Dedifferentiated amniotic fluid mesenchymal stem cell (primary cell): ENCODE measurements around the gene ZBTB7C.

Source experiments
- DNase-seq: peaks from one replicate; pipeline ENCODE4 v3.0.0-alpha.2; 2016; ENCODE audit errors: extremely low spot score

The ZBTB7C gene

DNA sequence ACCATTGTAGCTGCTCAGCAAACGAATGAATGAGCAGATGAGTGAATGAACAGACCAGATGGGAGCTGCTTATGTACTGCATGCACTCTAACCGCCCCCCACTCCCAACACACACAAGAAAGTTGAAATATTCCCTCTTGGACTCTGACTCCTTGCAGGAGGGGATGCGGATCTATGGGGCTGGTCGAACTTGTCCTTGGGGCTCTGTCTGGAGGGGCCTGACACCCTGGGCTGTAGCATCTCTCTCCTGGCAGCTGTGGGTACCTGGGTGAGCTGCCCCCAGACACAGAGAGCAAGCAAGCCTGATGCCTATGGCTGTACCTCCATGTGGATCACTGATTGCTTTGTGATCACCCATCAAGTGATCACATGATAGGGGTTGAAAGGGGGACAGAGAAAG, 286.4 kb downstream of the ZBTB7C start:
- DNase-seq = no peak

DNA sequence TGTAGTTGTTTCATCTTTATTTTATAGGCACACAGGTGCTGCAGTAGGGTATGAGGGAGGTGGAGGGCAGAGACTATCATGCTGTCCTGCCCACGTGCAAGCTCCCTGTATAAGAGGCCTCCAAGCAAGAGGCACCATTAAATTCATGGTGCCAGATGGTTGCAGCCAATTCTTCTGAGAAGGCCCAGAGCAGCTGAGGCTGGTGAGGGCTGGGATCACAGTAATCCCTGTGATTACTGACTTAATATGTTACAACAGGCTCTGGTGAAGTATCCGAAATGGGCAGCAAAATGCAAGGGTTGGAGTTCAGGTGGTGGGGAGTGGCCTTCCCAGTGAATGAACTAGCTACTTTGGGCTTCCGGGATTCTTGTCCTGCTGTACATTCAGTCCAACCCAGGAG, 286.8 kb downstream of the ZBTB7C start:
- DNase-seq = no peak

DNA sequence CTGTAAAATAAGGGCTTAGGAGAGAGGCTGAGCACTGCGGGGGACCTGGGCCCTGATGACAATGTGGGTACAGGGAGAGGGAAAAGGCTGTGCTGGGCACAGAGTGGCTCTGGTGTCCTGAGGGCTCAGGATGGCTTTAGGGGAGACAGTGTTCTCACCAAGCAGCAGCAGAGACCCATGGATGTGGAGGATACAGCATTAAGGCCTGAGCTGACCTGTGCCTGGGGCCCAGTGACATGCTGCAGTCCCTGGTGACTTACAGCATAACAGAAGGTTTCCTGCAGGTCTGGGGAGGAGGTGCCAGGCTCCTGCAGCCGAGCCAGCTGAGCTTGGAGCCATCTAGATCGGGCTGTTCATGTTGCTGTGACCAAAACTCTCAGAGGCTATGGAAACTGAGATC, 287.4 kb downstream of the ZBTB7C start:
- no peak for DNase-seq

DNA sequence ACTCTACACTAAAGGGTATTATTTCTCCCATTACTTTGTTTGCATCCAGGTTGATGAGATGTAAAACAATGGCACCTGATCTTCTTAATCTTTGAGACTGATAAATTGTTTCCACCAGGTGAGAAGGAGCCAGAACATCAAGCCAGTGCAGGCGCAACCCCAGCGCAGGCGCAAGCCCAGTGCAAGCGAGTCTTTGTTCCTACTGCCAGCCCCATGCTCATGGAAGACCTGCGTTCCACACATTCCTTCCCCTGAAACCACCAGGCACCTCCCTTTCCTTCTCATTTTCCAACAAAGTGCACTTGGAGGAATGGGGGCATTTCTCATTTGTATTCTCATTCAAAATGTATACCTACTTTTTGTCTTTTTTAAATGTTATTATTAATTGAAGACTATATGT, 290.0 kb downstream of the ZBTB7C start:
- no peak for DNase-seq

DNA sequence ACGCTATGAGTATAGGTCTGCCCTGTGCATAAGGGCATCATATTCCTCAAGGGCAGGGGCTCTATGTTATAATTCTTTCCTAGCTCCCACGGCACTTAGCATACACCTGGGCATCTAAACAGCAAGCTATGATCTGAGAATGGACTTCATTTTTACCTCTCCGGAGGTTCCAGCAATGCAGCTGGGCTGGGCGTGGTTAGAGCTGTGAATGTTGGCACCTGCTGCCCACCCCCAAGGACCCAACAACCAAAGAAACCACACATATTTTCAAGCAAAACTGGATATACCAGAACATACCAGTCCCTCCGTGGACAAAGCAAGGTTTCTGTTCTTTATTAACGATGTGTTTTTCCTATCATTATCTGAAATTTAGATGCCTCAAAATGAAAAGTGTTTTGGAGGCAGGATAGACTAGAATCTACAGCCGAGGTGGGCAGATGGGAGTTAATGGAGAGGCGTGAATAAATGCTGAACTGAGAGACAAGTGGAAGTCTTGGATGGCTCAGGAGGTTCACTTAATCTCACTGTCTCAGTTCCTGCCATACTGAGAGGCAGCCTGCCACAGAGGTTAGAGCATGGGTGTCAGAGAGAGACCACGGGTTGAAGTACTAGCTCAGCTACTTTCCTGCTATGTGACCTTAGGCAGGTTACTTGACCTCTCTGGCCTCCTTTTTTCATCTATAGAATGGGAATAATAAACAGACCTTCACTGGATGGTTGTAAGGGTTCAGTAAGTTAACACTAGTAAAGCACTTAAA, 292.1 kb downstream of the ZBTB7C start:
- DNase-seq = no peak

DNA sequence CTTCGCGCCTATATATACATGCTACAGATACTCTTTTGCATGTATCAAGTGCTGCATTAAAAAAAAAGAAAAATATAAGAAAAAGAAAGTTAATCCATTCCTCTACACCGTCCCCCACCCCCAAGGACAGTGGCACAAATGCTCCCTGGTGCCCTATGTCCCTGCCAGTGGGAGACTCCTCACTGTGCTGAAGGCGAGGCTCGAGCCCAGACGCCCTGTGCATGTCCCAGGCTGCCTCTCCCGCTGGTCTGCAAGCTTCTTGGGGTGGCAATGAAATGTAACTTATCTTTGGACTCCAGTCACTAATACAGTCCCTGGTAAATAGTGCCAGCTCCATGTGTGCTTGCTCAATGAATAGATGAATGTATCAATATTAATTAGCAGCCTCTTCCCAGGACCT, 293.2 kb downstream of the ZBTB7C start:
- DNase-seq = no peak

DNA sequence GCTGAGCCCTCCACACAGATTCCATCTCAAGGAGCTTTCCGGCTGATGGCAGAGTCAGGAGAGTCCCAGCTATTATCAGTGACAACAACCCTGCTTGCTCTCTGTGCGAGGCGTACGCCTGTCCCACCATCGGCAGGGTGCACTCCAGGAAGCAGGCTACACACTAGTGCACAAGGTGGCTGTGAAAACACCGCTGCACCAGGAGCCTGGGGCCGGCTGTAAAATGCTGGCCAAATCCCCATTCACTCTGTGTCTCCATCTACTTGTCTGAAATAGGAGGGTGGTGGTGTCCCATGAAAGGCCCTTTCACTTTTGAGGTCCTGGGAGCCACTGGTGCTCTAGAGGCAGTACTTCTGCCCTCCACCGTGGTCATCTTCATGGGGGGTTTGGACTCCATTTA, 295.5 kb downstream of the ZBTB7C start:
- DNase-seq = no peak

DNA sequence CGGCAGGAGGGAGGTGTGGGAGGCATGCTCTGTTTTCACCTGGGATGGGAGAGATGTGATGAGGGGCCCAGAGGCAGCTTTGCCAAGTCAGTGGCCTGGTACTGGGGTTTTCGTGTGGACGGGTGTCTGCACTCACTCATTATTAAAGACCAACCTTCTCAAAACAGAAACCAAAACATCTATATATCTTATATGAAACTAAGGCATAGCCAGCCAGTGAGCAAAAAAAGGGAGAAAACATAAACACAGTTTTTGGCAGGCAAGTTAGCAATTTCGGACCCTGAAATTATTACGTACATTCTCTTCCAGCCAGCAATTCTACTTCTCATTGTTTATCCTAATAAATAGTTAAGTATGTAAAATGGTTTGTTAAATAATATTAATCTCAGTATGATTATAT, 297.6 kb downstream of the ZBTB7C start:
- DNase-seq = no peak

DNA sequence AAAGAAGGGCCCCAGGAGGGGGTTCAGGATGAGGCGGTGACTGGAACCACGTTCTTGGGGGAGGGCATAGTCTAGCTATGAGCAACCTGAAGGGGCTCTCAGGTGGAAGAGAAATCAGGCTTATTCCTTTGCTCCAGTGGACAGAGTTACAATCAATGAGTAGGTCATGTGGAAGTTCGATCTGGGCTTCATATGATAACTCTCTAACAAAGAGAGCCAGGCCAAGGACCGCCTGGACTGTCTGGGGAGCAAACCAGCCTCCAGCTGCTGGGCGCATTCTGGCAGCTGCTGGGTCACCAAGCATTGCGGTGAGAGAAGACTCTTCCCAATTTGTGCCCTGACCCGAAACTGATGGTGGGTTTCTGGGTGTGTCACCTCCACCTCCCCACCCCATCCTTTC, 298.4 kb downstream of the ZBTB7C start:
- DNase-seq = no peak

DNA sequence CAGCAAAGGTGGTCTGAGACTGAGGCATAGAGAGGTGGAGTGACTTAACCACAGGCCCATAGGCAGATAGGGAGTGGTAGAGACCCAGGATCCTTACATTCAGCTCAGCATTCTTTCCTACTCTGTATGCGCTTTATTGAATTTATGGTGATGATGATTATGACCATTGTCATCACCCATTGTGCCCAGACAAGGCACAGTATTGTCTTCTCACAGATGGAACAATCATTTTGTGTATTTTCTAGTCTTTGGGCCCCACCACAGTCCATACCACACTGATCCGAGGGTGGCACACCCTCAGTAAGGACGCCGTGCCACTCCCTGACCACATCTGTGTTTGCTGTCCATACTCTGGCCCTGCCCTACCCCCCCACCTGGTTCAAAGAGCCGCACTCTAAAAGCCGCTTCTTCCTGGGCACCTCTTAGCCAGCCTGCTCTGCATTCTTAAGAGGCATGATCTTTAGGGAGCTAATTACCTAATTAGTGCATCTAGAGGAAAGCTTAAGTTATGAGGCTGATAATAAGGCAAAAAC, 299.2 kb downstream of the ZBTB7C start:
- DNase-seq = no peak

DNA sequence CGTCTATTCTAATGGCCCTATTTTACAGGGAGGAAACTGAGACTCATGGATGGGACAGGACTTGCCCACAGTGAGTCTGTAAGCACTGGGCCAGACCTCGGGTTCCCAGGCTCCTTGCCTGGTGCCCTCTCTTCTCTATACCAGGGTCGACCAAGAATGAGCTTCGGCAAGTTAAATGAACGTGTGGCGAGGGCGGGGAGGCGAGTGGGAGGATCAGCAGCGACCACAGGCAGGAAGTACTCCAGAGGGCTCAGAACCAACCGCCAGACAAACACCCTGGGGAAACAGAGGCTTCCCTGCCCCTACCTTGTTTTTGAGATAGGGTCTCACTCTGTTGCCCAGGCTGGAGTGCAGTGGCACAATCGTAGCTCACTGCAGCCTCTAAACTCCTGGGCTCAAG, 301.0 kb downstream of the ZBTB7C start:
- no peak for DNase-seq

DNA sequence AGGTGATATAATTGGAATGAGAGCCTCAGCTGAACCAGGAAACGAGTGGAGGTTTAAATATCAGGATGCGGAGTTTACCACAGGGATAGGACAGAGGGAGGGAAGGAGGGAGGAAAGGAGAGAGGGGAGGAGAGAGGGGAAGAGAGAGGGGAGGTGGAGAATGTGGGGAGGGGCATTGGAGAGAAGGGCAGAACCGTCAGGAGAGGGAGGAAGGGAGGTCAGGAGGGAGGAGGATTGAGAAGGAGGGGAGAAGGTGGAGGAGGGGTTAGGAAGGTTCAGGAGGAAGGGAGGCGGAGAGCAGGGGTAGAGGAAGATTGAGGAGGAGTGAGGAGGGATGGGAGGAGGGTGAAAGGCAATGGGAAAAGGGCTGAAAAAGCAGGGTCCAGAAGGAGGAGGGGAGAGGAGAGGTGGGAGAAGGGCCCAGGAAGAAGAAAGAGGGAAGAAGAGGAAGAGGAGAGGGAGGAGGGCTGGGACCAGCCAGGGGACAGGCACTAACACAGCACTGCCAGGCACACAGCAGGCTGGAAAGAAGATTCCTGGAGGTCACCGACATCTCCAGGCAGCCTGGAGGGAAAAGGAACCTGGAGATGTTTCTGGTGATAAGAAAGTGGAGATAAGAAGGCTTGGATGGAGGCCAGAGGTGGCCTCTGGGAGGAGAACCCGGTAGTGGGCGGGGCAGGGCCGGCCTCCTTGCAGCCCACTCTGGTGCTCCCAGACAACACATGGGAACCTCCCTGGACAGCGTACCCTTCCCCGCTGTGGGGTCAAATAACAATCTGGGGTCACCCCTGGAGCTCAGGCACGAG, 302.0 kb downstream of the ZBTB7C start:
- no peak for DNase-seq

DNA sequence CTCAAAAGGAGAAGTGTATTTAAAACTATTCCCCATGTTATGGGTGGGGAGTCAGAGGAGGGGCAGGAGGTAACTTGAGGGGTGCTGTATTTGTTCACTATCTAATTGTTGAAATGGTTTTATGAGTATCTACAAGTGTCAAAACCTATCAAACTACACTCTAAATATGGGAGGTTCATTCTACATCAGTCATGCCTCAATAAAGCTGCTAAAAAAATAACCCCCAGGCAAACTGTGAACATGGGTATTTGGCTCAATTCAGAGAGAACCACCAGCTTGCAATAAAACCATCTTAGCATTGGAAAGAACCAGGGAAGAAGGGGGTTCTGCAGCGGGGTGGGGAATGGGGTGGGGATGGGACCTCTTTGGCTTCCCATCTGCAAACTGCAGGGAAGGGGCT, 302.7 kb downstream of the ZBTB7C start:
- no peak for DNase-seq

DNA sequence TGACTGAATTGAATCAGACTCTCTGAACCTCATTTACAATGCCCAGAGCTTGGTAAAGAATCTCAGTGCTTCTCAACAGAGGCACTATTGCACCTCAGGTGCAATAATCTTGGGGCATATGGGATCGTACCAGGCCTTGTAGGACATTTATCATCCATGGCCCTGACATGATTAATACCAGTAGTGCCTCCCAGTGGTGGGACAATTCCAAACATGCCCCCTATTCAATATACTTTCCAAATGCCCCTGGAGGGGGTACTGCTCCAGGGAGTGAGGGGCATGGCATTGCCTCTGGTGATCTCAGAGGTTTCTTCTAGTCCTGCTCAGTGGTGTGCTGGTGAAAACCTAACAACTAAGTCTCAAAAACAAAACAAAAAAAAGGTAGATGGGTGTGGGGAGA, 303.9 kb downstream of the ZBTB7C start:
- DNase-seq = no peak

DNA sequence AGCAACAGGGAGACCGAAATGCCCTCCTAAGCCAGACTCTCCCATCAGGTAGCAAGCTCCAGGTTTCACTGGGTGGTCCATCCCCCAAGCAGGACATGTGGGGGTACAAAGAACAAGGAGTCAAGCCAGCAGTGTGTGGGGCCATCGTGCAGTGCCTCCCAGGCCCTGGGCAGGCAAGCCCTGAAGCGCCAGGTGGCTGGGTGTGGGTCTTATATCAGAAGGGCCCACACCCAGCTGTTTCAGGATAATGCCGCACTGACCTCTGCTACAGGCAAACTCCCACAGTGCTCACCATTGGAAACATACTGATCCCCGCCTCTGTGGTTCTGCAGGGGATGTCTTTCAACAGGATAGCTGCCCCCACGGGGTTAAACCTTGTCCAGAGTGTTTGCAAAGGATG, 304.5 kb downstream of the ZBTB7C start:
- DNase-seq = no peak

DNA sequence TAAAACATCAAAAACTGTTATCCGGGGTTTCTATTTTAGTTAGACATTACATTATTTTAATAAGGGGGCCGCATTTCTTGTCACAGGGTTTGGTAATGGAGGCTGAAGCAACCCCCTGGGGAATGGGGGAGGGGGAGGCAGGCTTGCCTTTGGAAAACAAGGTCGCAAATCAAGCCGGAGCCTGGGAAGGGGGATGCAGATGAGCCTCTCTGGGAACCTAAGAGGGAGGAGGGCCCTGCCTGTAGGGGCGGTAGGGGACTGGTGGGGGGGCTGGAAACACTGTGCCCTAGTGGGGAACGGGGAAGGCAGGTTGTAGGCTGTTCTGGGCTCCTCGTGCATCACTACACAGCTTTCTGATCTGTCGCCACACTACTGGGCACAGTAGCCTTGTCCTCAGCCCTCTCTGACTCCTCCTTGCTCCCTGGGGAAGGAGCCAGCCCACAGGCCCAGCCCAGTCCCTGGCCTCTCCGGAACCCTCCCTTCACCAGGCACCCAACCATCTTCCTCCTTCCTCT, 308.5 kb downstream of the ZBTB7C start:
- DNase-seq = no peak

DNA sequence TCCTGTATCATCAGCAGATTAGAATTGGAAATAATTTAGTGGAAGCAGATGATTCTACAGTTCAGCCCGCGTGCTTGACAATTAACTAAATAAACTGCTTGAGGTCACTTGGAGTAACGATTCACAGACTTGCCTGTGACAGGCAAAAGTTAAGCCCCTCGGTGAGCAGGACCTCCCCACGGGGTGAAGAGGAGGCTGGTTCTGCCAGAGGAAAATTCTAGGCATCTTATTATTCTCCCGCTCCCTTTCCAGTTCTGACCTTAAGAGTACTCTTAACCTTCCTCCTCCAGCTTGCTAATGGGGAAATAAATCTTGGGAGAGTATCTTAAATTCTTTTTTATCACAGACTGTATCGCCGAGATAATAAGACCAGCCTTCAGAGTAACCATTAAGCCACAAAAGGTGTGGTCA, 309.0 kb downstream of the ZBTB7C start:
- DNase-seq = no peak

DNA sequence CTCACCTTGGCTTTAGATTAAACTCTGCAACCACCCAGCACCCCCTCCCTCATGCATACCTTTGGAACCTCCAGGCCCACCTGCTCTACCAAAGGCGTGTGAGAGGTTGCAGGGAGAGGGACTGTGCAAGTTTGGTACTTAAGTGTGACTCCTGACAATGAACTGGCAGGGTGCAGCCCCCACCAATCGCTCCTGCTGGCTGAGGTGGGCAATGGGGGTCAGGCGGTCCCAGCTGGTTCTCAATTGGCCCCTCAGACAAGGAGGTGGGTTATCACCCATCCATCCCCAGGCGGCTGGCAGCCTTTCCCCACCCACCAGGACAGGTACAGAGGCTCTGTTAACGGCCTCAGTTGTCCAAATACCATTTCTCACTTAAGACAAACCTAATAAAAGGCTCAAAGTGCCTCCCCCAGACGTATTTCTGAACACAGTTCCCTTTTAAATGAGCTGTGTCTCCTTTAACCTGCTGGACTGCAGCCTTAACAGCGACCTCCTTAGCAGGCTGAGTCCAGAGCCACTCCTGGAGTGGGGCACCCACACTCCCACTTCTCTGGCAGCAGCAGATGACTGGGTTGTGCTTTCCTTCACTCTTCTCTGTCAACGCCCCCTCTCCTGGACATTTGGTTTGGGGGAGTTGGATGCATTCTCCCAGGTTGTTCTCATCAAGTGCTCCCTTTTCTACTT, 309.6 kb downstream of the ZBTB7C start:
- DNase-seq = no peak

DNA sequence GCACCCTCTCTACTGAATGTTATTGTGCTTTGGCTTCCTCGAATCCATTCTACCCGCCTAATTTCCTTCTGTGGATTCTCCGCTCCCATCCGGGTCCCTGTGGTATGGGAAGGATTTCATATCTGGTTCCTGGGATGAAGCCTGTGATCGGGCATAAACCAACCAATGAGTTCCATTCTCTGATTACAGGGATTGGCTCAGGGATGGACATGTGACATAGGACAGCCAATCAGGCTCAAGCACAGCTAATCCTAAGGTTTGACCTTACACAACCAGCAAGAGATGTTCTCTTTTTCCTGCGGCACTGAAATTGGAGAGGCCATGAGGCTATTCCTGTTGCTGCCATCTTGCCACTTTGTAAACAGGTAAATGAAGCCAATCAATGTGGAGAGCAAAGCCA, 310.6 kb downstream of the ZBTB7C start:
- no peak for DNase-seq

DNA sequence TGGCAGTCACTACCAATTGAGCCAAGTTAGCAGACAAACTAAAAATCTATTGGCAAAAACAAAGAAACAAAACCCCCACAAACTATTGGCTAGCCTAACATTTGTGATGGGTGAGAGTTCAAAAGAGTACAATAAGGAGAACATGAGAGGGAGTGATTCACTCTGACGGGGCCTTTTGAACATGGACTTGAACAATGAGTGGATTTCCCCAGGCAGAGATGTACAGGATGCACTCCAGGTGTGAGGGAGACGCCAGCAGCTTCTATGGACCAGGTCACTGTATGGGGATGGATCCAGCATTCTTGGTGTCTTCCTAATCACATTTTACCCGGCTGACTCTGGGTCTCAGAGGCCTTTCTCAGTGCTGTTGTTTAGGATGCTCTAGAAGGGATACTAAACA, 311.2 kb downstream of the ZBTB7C start:
- no peak for DNase-seq

DNA sequence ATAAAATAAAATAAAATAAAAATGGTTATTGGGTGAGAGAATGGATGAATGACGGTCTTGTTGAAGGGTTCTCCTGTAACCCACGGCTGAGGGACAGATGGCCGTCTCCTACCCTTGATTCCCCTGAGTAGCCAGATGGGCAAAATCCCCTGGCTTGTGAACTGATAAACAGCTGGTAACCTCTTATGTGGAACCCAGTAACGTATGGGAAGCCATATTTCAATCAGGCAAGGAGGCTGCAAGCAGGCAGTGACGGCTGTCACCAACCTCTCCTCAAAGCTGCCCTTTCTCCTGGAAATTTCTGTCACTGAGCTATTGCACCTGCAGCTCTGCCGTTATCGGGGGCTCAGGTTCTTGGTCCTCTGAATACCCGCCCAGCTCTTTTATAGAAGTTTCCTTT, 313.5 kb downstream of the ZBTB7C start:
- DNase-seq = no peak

DNA sequence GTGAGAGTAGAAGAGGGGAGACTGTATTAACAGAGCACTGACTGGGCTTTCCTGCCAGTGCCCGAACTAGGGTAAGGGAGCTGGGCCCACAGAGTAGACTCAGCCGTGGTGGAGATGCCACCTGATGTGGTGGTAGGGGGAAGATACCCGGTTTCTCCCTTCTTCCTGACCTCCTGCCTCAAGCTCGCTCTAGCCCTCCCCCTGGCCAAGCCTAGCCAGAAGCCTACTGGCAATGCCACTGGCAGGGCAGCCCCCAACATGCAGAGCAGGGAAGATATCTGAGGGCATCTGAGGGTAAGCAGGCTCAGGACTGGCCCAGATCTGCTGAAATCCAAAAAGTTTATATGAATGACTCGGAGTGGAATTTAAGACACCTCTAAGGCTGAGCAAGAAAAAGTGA, 316.1 kb downstream of the ZBTB7C start:
- no peak for DNase-seq
